Activated naive CD4-positive, alpha-beta T cell (primary cell): ENCODE data around the gene ARHGAP20.

Experiments
- DNase-seq, 4 experiments: peaks; one replicate each; lab custom pipeline; 2025; lab: John Stamatoyannopoulos, UW

Gene ARHGAP20

GRCh38 chr11:110614031-110614430, 98.2 kb downstream of the ARHGAP20 start:
- no peak for DNase-seq

- DNase-seq, result no peak
These were observed 98.9 kb downstream of the ARHGAP20 start for GRCh38 chr11:110613197-110613918.

- no peak for DNase-seq
These were observed 105.8 kb downstream of the ARHGAP20 start for GRCh38 chr11:110606415-110606814.

GRCh38 chr11:110601936-110602335, 110.3 kb downstream of the ARHGAP20 start:
- DNase-seq, result no peak

- DNase-seq, result no peak
These were observed 111.9 kb downstream of the ARHGAP20 start for GRCh38 chr11:110600322-110600721.

GRCh38 chr11:110599207-110599606, 113.0 kb downstream of the ARHGAP20 start:
- no peak for DNase-seq

GRCh38 chr11:110598725-110599124, 113.5 kb downstream of the ARHGAP20 start:
- no peak for DNase-seq

GRCh38 chr11:110587972-110588371, 124.3 kb downstream of the ARHGAP20 start:
- no peak for DNase-seq

GRCh38 chr11:110587129-110587528, 125.1 kb downstream of the ARHGAP20 start:
- no peak for DNase-seq

- DNase-seq, result no peak
These were observed 128.1 kb downstream of the ARHGAP20 start for GRCh38 chr11:110584150-110584549.

- no peak for DNase-seq
These were observed 129.4 kb downstream of the ARHGAP20 start for GRCh38 chr11:110582728-110583432.

GRCh38 chr11:110580571-110580970, 131.7 kb downstream of the ARHGAP20 start:
- DNase-seq, result no peak

- no peak for DNase-seq
These were observed 138.8 kb downstream of the ARHGAP20 start for GRCh38 chr11:110573411-110573810.

GRCh38 chr11:110571081-110571720, 141.0 kb downstream of the ARHGAP20 start:
- no peak for DNase-seq

GRCh38 chr11:110566577-110566976, 145.7 kb downstream of the ARHGAP20 start:
- no peak for DNase-seq

- no peak for DNase-seq
These were observed 146.6 kb downstream of the ARHGAP20 start for GRCh38 chr11:110565357-110566336.

- DNase-seq, result no peak
These were observed 147.4 kb downstream of the ARHGAP20 start for GRCh38 chr11:110564676-110565356.

GRCh38 chr11:110544779-110545178, 167.5 kb downstream of the ARHGAP20 start:
- no peak for DNase-seq

GRCh38 chr11:110538154-110538553, 174.1 kb downstream of the ARHGAP20 start:
- no peak for DNase-seq

GRCh38 chr11:110530900-110531741, 181.1 kb downstream of the ARHGAP20 start:
- DNase-seq, result no peak
